ENCODE results near the gene VPS4B.

- TF ChIP-seq, protein P1, sequence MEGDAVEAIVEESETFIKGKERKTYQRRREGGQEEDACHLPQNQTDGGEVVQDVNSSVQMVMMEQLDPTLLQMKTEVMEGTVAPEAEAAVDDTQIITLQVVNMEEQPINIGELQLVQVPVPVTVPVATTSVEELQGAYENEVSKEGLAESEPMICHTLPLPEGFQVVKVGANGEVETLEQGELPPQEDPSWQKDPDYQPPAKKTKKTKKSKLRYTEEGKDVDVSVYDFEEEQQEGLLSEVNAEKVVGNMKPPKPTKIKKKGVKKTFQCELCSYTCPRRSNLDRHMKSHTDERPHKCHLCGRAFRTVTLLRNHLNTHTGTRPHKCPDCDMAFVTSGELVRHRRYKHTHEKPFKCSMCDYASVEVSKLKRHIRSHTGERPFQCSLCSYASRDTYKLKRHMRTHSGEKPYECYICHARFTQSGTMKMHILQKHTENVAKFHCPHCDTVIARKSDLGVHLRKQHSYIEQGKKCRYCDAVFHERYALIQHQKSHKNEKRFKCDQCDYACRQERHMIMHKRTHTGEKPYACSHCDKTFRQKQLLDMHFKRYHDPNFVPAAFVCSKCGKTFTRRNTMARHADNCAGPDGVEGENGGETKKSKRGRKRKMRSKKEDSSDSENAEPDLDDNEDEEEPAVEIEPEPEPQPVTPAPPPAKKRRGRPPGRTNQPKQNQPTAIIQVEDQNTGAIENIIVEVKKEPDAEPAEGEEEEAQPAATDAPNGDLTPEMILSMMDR (conservative IDR thresholded peaks at IDR 0.05): no peak
- TF ChIP-seq ZFX (IDR thresholded peaks at IDR 0.05): no peak
These were observed 44.8 kb downstream of the VPS4B start for GRCh38 chr18:63377275-63377980.
